SK-N-SH (cell line): ENCODE data around the gene ZP1. TPM values are rescaled to one million over a fixed set of nuclear protein-coding genes. Genes with fewer than 3 reads are reported as not detected.

ENCODE experiments used
- CTCF ChIA-PET: fragments of 300-600, 350-600 bp; formaldehyde crosslinking; extraction: SDS; loops from one replicate; lab custom pipeline; 2021; lab: Yijun Ruan, JAX
- POLR2A ChIA-PET: fragments of 350-600 bp; sonication (Branson Sonifier 250); formaldehyde crosslinking; extraction: SDS; loops from one replicate; lab custom pipeline; 2020; ENCODE audit warnings: antibody characterized with exemption, inconsistent platforms; lab: Yijun Ruan, JAX
- DNase-seq: peaks from one replicate; pipeline ENCODE4 v3.0.0; 2012
- H2AFZ ChIP-seq: fragments of 200-600 bp; sonication (generic); 2 replicates; pipeline ENCODE4 v1.8.1; 2016; ENCODE audit warnings: antibody characterized with exemption, mild to moderate bottlenecking, low read depth
- H3F3A ChIP-seq: fragments of 200-600 bp; sonication (generic); replicated peaks from 2 replicates; pipeline ENCODE3; 2016; ENCODE audit warnings: antibody characterized with exemption, mild to moderate bottlenecking; ENCODE audit not compliant: insufficient read depth
- H3K27ac ChIP-seq, 2 experiments: fragments of 200-500 bp in 1 of 2; fragments of 200-600 bp in 1 of 2; sonication (Bioruptor generic) in 1 of 2; sonication (generic), shearing (Covaris generic) in 1 of 2; 2 replicates each; pipeline versions ENCODE4 v1.5.1 to v1.6.1; 2014 to 2016; ENCODE audit warnings: low read depth in 2 of 2, inconsistent platforms in 1 of 2, low read length in 1 of 2, mild to moderate bottlenecking in 1 of 2, mixed read lengths in 1 of 2
- H3K27me3 ChIP-seq: fragments of 200-600 bp; sonication (generic), shearing (Covaris generic); 2 replicates; pipeline ENCODE4 v1.6.1; 2016; ENCODE audit warnings: mixed run types; ENCODE audit not compliant: insufficient read depth
- H3K36me3 ChIP-seq, 2 experiments: fragments of 200-500 bp in 1 of 2; fragments of 200-600 bp in 1 of 2; sonication (Bioruptor generic) in 1 of 2; sonication (generic) in 1 of 2; replicated peaks in 1 of 2; 2 replicates each; pipeline versions ENCODE3 to v1.5.1; 2014 to 2016; ENCODE audit warnings: low read length in 1 of 2, mild to moderate bottlenecking in 1 of 2; ENCODE audit not compliant: insufficient read depth in 2 of 2, control insufficient read depth in 1 of 2
- H3K4me1 ChIP-seq, 2 experiments: fragments of 200-500 bp in 1 of 2; fragments of 200-600 bp in 1 of 2; sonication (Bioruptor generic) in 1 of 2; sonication (generic), shearing (Covaris generic) in 1 of 2; 2 replicates each; pipeline versions ENCODE4 v1.5.1 to v1.6.1; 2014 to 2016; ENCODE audit warnings: low read depth in 1 of 2, low read length in 1 of 2, mixed run types in 1 of 2; ENCODE audit not compliant: insufficient read depth in 2 of 2, control insufficient read depth in 1 of 2
- H3K4me2 ChIP-seq: fragments of 200-600 bp; sonication (generic), shearing (Covaris generic); 2 replicates; pipeline ENCODE4 v1.6.1; 2017; ENCODE audit warnings: mixed run types
- H3K4me3 ChIP-seq, 2 experiments: fragments of 200-500 bp in 1 of 2; fragments of 200-600 bp in 1 of 2; sonication (Bioruptor generic) in 1 of 2; sonication (generic), shearing (Covaris generic) in 1 of 2; 2 replicates each; pipeline versions ENCODE4 v1.5.1 to v1.8.1; 2014 to 2016; ENCODE audit warnings: low read depth in 2 of 2, inconsistent platforms in 1 of 2, low read length in 1 of 2, mild to moderate bottlenecking in 1 of 2, mixed read lengths in 1 of 2, moderate library complexity in 1 of 2
- H3K79me2 ChIP-seq: fragments of 200-600 bp; sonication (generic); 2 replicates; pipeline ENCODE4 v1.8.1; 2017; ENCODE audit warnings: mild to moderate bottlenecking; ENCODE audit not compliant: insufficient read depth
- H3K9ac ChIP-seq: fragments of 200-600 bp; sonication (generic); 2 replicates; pipeline ENCODE4 v1.6.1; 2017; ENCODE audit warnings: mixed run types
- H3K9me2 ChIP-seq: fragments of 200-600 bp; sonication (generic); 2 replicates; pipeline ENCODE4 v1.6.1; 2017; ENCODE audit warnings: mixed run types
- H3K9me3 ChIP-seq: fragments of 200-600 bp; sonication (generic); 2 replicates; pipeline ENCODE4 v1.6.1; 2017; ENCODE audit warnings: mixed run types, mild to moderate bottlenecking, moderate library complexity
- H4K20me1 ChIP-seq: fragments of 200-600 bp; sonication (generic); 2 replicates; pipeline ENCODE4 v1.6.1; 2017; ENCODE audit warnings: mild to moderate bottlenecking, mixed run types; ENCODE audit not compliant: insufficient read depth
- CHD2 ChIP-seq: fragments of 150-350 bp; IDR thresholded peaks from 2 replicates; pipeline ENCODE4 v1.6.1; 2018; ENCODE audit warnings: low read length; ENCODE audit not compliant: partially characterized antibody
- EZH2phosphoT487 ChIP-seq: fragments of 200-600 bp; sonication (generic); IDR thresholded peaks from 2 replicates; pipeline ENCODE4 v1.6.1; 2017; ENCODE audit warnings: low read depth, mixed run types, mild to moderate bottlenecking, antibody characterized with exemption, moderate library complexity, borderline replicate concordance
- FOXM1 ChIP-seq: IDR thresholded peaks from 2 replicates; pipeline ENCODE4 v1.4.0; 2012; ENCODE audit warnings: low read depth, mild to moderate bottlenecking
- GABPA ChIP-seq: IDR thresholded peaks from 2 replicates; pipeline ENCODE4 v1.4.0; 2012; ENCODE audit warnings: low read depth, mild to moderate bottlenecking
- GATA2 ChIP-seq: sonication (generic); formaldehyde crosslinking; IDR thresholded peaks from 2 replicates; pipeline ENCODE4 v1.5.0; 2020; ENCODE audit warnings: mild to moderate bottlenecking, missing genetic modification reagents
- JUND ChIP-seq: IDR thresholded peaks from 2 replicates; pipeline ENCODE4 v1.4.0; 2012
- MXI1 ChIP-seq: IDR thresholded peaks from 2 replicates; pipeline ENCODE4 v1.6.1; 2012; ENCODE audit warnings: mild to moderate bottlenecking, low read depth, low read length, improper control_type of control experiment
- REST ChIP-seq: IDR thresholded peaks from 2 replicates; pipeline ENCODE4 v1.6.1; 2012; ENCODE audit warnings: mild to moderate bottlenecking, low read depth, low read length, moderate library complexity
- RFX5 ChIP-seq: IDR thresholded peaks from 2 replicates; pipeline ENCODE4 v1.6.1; 2012; ENCODE audit warnings: mild to moderate bottlenecking, improper control_type of control experiment, low read length
- SIN3A ChIP-seq: IDR thresholded peaks from 2 replicates; pipeline ENCODE4 v1.6.1; 2012; ENCODE audit warnings: low read depth, mild to moderate bottlenecking, low read length, moderate library complexity, borderline replicate concordance
- TEAD4 ChIP-seq: IDR thresholded peaks from 2 replicates; pipeline ENCODE4 v1.4.0; 2012; ENCODE audit warnings: mild to moderate bottlenecking, borderline replicate concordance; ENCODE audit not compliant: insufficient read depth
- YY1 ChIP-seq: IDR thresholded peaks from 2 replicates; pipeline ENCODE4 v1.4.0; 2012; ENCODE audit warnings: low read depth, mild to moderate bottlenecking
- ZBTB33 ChIP-seq: IDR thresholded peaks from 2 replicates; pipeline ENCODE4 v1.4.0; 2012; ENCODE audit warnings: low read depth, borderline replicate concordance
- WGBS: methylation state at CpG from one replicate; pipeline ENCODE4 v1.1.6; 2017; ENCODE audit warnings: low lambda C conversion rate; 5-methylcytosine and 5-hydroxymethylcytosine counted together
- polyA plus RNA-seq, 3 experiments: library from polyadenylated mRNA; depleted of rRNA; stranded (reverse); fragments of >200 nt; gene quantifications; 2 replicates each; pipeline ENCODE4 v1.2.3, GENCODE V29; 2012
- TF ChIP-seq, protein P1 (sequence below): fragments of 150-350 bp; IDR thresholded peaks from 2 replicates; pipeline ENCODE4 v1.6.1; 2016; ENCODE audit warnings: mild to moderate bottlenecking, low read depth, low read length
- TF ChIP-seq, protein P2 (sequence below): fragments of 200-600 bp; sonication (generic); IDR thresholded peaks from 2 replicates; pipeline ENCODE4 v1.6.1; 2017; ENCODE audit warnings: antibody characterized with exemption, mild to moderate bottlenecking, moderate library complexity

The ZP1 gene
- polyA plus RNA-seq, 1 of the 3 experiments (the other 2 are of a cell fraction): not detected

DNA sequence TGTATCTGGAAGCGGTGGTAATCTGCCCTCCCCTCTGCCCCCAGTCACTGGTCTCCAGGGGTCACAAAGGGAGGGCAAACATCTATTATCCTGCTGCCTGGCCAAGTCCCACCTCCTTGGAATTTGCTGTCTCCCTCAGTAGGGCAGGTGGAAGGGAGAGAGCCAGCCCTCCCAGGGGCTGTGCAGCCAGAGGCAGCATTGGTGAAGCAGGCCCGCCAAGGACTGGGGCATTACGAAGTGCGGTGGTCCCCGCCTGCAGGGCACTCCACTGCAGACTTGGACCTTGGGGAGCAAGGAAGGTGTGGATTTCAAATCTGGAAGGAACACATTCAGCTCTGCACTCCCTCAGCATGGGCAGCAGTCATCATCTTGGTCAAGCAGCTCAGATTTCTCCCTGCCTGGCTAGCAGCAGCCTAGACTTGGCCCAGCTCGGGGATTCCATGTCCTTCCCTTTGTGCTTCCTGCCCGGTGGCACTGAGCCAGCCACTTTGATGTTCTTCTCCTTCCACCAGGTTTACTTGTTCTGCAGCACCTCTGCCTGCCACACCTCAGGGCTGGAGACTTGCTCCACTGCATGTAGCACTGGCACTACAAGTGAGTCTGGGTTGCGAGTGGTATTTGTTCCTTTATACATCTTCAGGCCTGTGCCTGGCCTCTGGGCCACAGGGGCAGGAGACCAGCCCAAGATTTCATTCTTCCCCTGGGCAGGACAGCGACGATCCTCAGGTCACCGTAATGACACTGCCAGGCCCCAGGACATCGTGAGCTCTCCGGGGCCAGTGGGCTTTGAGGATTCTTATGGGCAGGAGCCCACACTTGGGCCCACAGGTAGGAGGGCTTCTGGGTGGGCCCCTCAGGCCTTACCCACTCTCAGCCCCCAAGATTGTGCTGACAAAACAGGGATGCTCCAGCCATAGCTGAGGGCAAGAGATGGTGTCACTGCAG lies 7.4 kb downstream of the ZP1 start:
- 91% methylated on average over 9 of the region's 13 CpGs for WGBS
- Histone ChIP-seq H3K9me3 (no peaks in the 10 kb centered on the region), H3K36me3 (peaks cover 0 to 15% of the 10 kb centered on the region in 2 experiments), H2AFZ (no peak overlapping the region), H3F3A (no peaks in the 10 kb centered on the region), H3K27ac (no peak overlapping the region), H3K9ac (no peak overlapping the region), H3K79me2 (no peaks in the 10 kb centered on the region), H3K4me1 (peaks cover 0 to 8% of the 10 kb centered on the region in 2 experiments; a peak in 1 of 4 replicates), H3K9me2 (no peaks in the 10 kb centered on the region), H3K4me2 (no peak overlapping the region)
- DNase-seq: no peak
- TF ChIP-seq JUND (no peak), YY1 (no peak), MXI1 (no peak), SIN3A (no peak), EZH2phosphoT487 (no peak), RFX5 (no peak), GABPA (no peak), ZBTB33 (no peak), GATA2 (CRISPR knock-in tag) (no peak)
- TF ChIP-seq, protein P1, sequence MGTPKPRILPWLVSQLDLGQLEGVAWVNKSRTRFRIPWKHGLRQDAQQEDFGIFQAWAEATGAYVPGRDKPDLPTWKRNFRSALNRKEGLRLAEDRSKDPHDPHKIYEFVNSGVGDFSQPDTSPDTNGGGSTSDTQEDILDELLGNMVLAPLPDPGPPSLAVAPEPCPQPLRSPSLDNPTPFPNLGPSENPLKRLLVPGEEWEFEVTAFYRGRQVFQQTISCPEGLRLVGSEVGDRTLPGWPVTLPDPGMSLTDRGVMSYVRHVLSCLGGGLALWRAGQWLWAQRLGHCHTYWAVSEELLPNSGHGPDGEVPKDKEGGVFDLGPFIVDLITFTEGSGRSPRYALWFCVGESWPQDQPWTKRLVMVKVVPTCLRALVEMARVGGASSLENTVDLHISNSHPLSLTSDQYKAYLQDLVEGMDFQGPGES: no peak
- TF ChIP-seq, all 33 proteins: peak for 0
- POLR2A ChIA-PET: no interaction called here
- Histone ChIP-seq H4K20me1 (no peaks in the 10 kb centered on the region), H3K27me3 (no peaks in the 10 kb centered on the region), H3K4me3 (no peak overlapping the region)
- CTCF ChIA-PET: interaction anchor here (2.0 to 2.7 kb wide), 2 partner anchors 13 to 44 kb away, joined by 7 to 8 read pairs; no protein-coding TSS in a partner anchor

GRCh38 chr11:60875366-60876167 lies 8.2 kb downstream of the ZP1 start:
- peaks cover 0 to 8% of the 10 kb centered on the region in 2 experiments; a peak in 1 of 4 replicates for H3K4me1 ChIP-seq
- no peaks in the 10 kb centered on the region for H3K9me3 ChIP-seq
- H3K9ac ChIP-seq: no peak overlapping the region
- no peak for DNase-seq
- CTCF ChIA-PET: interaction anchor here (1.5 to 2.7 kb wide), 3 partner anchors 12 to 101 kb away, joined by 3 to 8 read pairs (median 7); no protein-coding TSS in a partner anchor
- no peaks in the 10 kb centered on the region for H4K20me1 ChIP-seq
- no peaks in the 10 kb centered on the region for H3F3A ChIP-seq
- H3K36me3 ChIP-seq: peaks cover 0 to 20% of the 10 kb centered on the region in 2 experiments
- TF ChIP-seq REST: no peak
- TF ChIP-seq CHD2: no peak
- no peak for TF ChIP-seq FOXM1
- TF ChIP-seq TEAD4: no peak
- TF ChIP-seq, protein P2, sequence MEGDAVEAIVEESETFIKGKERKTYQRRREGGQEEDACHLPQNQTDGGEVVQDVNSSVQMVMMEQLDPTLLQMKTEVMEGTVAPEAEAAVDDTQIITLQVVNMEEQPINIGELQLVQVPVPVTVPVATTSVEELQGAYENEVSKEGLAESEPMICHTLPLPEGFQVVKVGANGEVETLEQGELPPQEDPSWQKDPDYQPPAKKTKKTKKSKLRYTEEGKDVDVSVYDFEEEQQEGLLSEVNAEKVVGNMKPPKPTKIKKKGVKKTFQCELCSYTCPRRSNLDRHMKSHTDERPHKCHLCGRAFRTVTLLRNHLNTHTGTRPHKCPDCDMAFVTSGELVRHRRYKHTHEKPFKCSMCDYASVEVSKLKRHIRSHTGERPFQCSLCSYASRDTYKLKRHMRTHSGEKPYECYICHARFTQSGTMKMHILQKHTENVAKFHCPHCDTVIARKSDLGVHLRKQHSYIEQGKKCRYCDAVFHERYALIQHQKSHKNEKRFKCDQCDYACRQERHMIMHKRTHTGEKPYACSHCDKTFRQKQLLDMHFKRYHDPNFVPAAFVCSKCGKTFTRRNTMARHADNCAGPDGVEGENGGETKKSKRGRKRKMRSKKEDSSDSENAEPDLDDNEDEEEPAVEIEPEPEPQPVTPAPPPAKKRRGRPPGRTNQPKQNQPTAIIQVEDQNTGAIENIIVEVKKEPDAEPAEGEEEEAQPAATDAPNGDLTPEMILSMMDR: no peak
- no peak overlapping the region for H3K4me2 ChIP-seq
- POLR2A ChIA-PET: no interaction called here
- no peaks in the 10 kb centered on the region for H3K27me3 ChIP-seq
- 70% methylated on average over 5 of the region's 7 CpGs for WGBS
- no peak overlapping the region for H3K27ac ChIP-seq
- H3K79me2 ChIP-seq: no peaks in the 10 kb centered on the region
- H3K9me2 ChIP-seq: no peaks in the 10 kb centered on the region
- no peak overlapping the region for H3K4me3 ChIP-seq
- no peak overlapping the region for H2AFZ ChIP-seq
